ENCODE results near the gene SAMD1.

- TF ChIP-seq CTCF (IDR thresholded peaks at IDR 0.05; ENCODE audit: low read depth, low read length) (no peak), EZH2phosphoT487 (IDR thresholded peaks at IDR 0.05; ENCODE audit: low read depth) (no peak)
Observed at GRCh38 chr19:14127176-14127575, 36.6 kb upstream of the SAMD1 start.
